Fibroblast of mammary gland (primary cell): Measurements from ENCODE around the gene PRDM16.

Source experiments
- DNase-seq: peaks from one replicate; pipeline ENCODE4 v3.0.0-alpha.2; 2010; ENCODE audit warnings: low read depth
- H3K4me3 ChIP-seq: 2 replicates; pipeline ENCODE4 v1.5.1; 2011; ENCODE audit warnings: low read depth, mild to moderate bottlenecking, low read length, moderate library complexity; ENCODE audit not compliant: control insufficient read depth
- CTCF ChIP-seq: conservative IDR thresholded peaks from 2 replicates; pipeline ENCODE4 v1.5.1; 2011; ENCODE audit warnings: low read depth, low read length, inconsistent platforms; ENCODE audit not compliant: control insufficient read depth, insufficient read depth

PRDM16 gene

GRCh38 chr1:3372317-3372716 lies 303.3 kb downstream of the PRDM16 start:
- no peak overlapping the region for H3K4me3 ChIP-seq
- no peak for DNase-seq
- TF ChIP-seq CTCF = no peak

GRCh38 chr1:3373175-3373574 lies 304.2 kb downstream of the PRDM16 start:
- no peak for TF ChIP-seq CTCF
- no peak overlapping the region for H3K4me3 ChIP-seq
- no peak for DNase-seq

- H3K4me3 ChIP-seq = no peak overlapping the region
- TF ChIP-seq CTCF = no peak
- no peak for DNase-seq
Observed at GRCh38 chr1:3373700-3374405, 304.9 kb downstream of the PRDM16 start.

GRCh38 chr1:3375245-3375644 lies 306.2 kb downstream of the PRDM16 start:
- H3K4me3 ChIP-seq = no peak overlapping the region
- no peak for TF ChIP-seq CTCF
- DNase-seq = no peak

GRCh38 chr1:3377166-3377565 lies 308.2 kb downstream of the PRDM16 start:
- no peak for DNase-seq
- H3K4me3 ChIP-seq = no peak overlapping the region

GRCh38 chr1:3377604-3378279 lies 308.7 kb downstream of the PRDM16 start:
- H3K4me3 ChIP-seq = no peak overlapping the region
- no peak for TF ChIP-seq CTCF
- DNase-seq = no peak

More at GRCh38 chr1:3377166-3377565, 308.2 kb downstream of the PRDM16 start:
- TF ChIP-seq CTCF = no peak
